KBM-7 (cell line): ENCODE measurements around the gene MYOG.
A peak's percentile ranks its signal among the peaks of the same experiment; 100 is the strongest.

ENCODE experiments used
- DNase-seq: peaks from one replicate; pipeline ENCODE4 v3.0.0-alpha.2; 2015
- in situ Hi-C: fragments of 300-500 bp; cut with MboI; formaldehyde crosslinking; loops from 2 replicates; pipeline ENCODE4 v1.14.3; 2020; ENCODE audit warnings: low sequenced_read_pairs, low pct_unique_long_range_greater_than_20kb, mixed read lengths

Gene MYOG

GRCh38 chr1:203095061-203095690 lies 9.4 kb upstream of the MYOG start:
- in situ Hi-C loops: no loop called here
- DNase-seq: no peak

- DNase-seq: no peak
- in situ Hi-C loops: no loop called here
These were observed 8.1 kb upstream of the MYOG start for GRCh38 chr1:203093754-203094410.

GRCh38 chr1:203091761-203092330 lies 6.0 kb upstream of the MYOG start:
- DNase-seq: no peak
- in situ Hi-C loops: no loop called here

GRCh38 chr1:203091199-203091477 lies 5.3 kb upstream of the MYOG start:
- in situ Hi-C loops: no loop called here
- no peak for DNase-seq

- in situ Hi-C loops: no loop called here
- DNase-seq: no peak
These were observed 4.8 kb upstream of the MYOG start for GRCh38 chr1:203090421-203091198.

- no peak for DNase-seq
- in situ Hi-C loops: no loop called here
These were observed 3.8 kb upstream of the MYOG start for GRCh38 chr1:203089651-203090045.

GRCh38 chr1:203089001-203089650 lies 3.3 kb upstream of the MYOG start:
- in situ Hi-C loops: no loop called here
- no peak for DNase-seq

- no peak for DNase-seq
- in situ Hi-C loops: no loop called here
These were observed 2.6 kb upstream of the MYOG start for GRCh38 chr1:203088441-203088840.

GRCh38 chr1:203086992-203087763 lies 1.4 kb upstream of the MYOG start:
- DNase-seq: no peak
- in situ Hi-C loops: no loop called here

- DNase-seq: peak; percentile 50
- in situ Hi-C loops: no loop called here
These were observed 954 bp downstream of the MYOG start for GRCh38 chr1:203084588-203085527.

- peak; percentile 28 for DNase-seq
- in situ Hi-C loops: no loop called here
These were observed 2.3 kb downstream of the MYOG start for GRCh38 chr1:203083463-203083921.

- peak; percentile 43 for DNase-seq
- in situ Hi-C loops: no loop called here
These were observed 3.0 kb downstream of the MYOG start for GRCh38 chr1:203082571-203083462.

GRCh38 chr1:203082231-203082505 lies 3.6 kb downstream of the MYOG start:
- in situ Hi-C loops: no loop called here
- no peak for DNase-seq

- in situ Hi-C loops: no loop called here
- DNase-seq: no peak
These were observed 4.2 kb downstream of the MYOG start for GRCh38 chr1:203081465-203082230.

- DNase-seq: no peak
- in situ Hi-C loops: no loop called here
These were observed 5.4 kb downstream of the MYOG start for GRCh38 chr1:203080456-203080855.

GRCh38 chr1:203078478-203078877 lies 7.3 kb downstream of the MYOG start:
- in situ Hi-C loops: no loop called here
- DNase-seq: no peak

GRCh38 chr1:203077956-203078355 lies 7.9 kb downstream of the MYOG start:
- in situ Hi-C loops: no loop called here
- DNase-seq: no peak
